ENCODE data around the gene ORAI2.
A peak's percentile ranks its signal among the peaks of the same experiment; 100 is the strongest.

The ORAI2 gene

GRCh38 chr7:102415685-102416225 lies 17.6 kb upstream of the ORAI2 start:
- DNase-seq (ENCODE audit: low spot score), result no peak

GRCh38 chr7:102416406-102416805 lies 17.0 kb upstream of the ORAI2 start:
- no peak for DNase-seq (ENCODE audit: low spot score)

GRCh38 chr7:102417105-102417504 lies 16.3 kb upstream of the ORAI2 start:
- no peak for DNase-seq (ENCODE audit: low spot score)

GRCh38 chr7:102418592-102418991 lies 14.8 kb upstream of the ORAI2 start:
- DNase-seq (ENCODE audit: low spot score), result no peak

DNA sequence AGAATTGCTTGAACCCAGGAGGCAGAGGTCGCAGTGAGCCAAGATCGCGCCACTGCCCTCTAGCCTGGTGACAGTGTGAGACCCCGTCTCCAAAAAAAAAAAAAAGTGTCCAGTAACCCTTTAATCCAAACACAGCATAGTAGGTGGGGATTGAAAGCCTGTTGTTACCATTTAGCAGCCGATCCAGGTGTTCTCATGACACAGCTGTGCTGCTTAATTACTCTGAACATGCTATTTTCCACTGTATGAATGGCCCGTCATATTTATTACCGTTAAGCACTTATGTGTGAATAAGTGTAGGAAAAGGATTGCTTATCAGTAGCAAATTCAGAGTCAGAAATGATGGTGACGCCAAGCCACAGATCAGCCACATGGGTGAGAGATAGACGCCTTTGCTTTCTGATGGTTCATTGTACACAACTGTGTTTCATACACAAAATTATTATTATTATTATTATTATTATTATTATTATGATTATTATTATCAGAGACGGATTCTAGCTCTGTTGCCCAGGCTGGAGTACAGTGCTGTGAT lies 11.6 kb upstream of the ORAI2 start:
- no peak for DNase-seq (ENCODE audit: low spot score)

DNA sequence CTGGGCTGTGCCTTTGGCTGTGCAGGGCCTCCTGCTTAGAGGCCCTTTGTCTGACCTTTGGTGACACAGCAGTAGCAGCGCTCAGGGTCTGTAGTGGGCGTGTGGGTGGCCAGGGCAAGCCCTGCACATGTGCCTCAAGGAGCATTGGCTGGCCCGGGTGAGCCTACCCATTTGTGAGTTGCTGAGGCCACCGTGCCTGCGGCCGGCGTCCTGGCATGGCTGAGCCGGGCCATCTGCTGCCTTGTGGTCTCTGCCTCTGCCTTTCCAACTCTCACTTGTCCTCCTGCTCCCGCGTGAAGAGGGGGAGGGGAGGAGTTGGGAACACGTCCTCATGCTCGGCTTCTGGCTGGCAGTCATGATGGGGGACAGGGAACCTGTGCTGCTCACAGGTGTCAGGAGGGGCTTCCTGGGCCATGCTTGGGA lies 9.2 kb upstream of the ORAI2 start:
- DNase-seq (ENCODE audit: low spot score), result no peak

DNA sequence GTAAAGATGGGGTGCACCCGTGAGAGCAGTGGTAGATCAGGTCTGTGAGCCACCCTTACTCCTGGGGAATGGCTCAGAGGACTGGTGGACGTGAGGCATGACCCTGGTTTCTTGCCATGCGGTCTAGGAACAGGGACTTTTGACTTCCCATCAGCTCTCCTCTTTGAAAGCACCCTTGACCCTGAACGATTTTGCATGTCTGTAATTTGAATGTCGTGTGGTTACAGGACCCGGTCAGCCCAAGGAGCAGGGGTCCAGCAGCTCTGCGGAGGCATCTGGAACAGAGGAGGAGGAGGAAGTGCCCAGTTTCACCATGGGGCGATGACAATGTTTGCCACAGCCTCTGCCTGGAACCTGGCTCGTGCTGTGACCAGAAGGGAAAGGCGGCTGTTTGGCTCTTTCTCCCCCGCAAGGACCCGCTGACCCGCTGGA lies 8.6 kb upstream of the ORAI2 start:
- no peak for DNase-seq (ENCODE audit: low spot score)

- DNase-seq (ENCODE audit: low spot score), result peak; percentile 37
Observed at GRCh38 chr7:102425639-102426267, 7.6 kb upstream of the ORAI2 start.

DNA sequence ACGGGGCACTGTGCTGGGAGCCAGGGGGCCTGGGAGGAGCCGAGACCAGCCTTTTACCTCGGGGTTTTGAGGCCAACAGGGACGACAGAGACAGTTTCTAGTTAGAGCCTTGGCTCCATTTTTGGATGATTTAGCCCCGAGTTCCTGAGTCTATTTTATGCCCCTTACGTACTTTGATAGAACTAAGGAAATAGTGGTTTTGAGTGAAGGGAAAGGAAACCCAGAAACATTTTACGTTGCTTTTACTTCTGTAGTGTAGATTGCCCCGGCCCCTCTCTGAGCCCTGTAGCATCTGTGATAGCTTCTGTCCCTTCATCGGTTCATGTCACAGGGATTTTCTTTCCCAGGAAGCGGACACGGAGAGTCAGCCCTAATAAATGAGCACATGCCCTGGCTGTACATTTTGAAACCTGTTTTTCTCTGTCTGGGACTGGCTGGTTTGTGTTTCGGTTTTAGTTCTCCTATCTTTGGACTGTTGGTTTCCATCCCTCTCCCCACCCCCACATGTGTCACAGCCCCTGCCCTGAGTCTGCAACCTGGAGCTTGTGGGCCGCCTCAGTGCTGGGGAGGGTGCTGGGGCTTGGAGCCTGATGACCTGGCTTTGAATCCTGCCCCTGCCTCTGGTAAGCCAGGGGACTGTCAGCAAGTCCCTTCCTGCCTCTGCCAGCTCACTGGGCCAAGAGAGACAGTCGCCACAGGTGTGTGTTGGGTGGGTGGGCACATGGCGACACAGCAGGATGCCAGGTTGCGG lies 6.9 kb upstream of the ORAI2 start:
- no peak for DNase-seq (ENCODE audit: low spot score)

DNA sequence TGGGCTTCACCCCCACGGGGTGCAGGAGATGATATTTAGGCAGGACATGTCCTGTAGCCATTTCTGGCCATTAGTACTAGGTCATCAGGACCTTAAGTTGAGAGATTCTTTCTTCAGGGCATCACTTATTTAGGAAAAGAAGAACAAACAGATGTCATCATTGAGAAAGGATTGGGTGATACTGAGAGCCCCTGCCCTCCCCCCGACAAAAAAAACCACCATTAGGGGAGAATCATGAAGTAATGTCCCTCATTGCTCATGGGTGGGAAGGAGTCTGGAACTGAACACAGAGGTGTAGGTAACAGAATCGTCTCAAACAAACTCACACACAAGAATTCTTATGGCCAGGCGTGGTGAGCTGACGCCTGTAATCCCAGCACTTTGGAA lies 6.4 kb upstream of the ORAI2 start:
- DNase-seq (ENCODE audit: low spot score), result no peak

DNA sequence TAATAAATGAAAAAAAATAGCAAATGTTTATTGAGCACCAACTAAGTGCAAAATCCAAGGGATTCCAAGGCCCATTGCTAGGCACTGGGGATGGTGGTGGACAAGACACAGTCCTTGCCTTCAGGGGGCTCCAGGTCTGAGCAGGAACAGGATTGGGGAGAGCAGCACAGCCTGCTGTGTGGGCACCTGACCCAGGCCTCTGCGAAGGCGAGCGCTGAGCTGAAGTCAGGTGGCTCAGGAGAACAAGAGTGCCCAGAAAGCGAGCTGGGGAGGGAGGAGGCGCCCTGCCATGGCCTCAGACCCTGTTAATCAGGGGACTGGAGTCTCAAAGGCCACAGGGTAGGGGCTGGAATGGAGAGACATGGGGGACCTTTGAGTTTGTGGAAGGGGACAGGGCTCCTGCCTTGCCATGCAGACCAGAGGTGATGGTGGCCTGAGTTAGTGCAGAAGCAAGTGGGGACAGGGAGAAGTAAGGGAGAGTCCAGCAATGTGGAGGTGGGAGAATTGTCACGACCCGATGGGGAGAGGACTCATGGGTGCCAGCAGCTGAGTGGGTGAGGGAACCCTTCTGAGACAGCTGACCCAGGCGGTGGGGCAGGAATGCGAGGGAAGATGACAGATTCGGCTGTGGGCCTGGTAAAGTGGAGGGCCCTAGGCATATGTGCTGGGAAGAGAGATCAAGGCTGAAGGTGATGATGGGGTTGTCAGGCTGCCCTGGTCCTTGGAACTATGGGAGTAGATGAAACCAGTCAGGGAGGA lies 4.1 kb upstream of the ORAI2 start:
- no peak for DNase-seq (ENCODE audit: low spot score)

GRCh38 chr7:102431617-102432298 lies 1.6 kb upstream of the ORAI2 start:
- DNase-seq (ENCODE audit: low spot score), result peak; percentile 85

DNA sequence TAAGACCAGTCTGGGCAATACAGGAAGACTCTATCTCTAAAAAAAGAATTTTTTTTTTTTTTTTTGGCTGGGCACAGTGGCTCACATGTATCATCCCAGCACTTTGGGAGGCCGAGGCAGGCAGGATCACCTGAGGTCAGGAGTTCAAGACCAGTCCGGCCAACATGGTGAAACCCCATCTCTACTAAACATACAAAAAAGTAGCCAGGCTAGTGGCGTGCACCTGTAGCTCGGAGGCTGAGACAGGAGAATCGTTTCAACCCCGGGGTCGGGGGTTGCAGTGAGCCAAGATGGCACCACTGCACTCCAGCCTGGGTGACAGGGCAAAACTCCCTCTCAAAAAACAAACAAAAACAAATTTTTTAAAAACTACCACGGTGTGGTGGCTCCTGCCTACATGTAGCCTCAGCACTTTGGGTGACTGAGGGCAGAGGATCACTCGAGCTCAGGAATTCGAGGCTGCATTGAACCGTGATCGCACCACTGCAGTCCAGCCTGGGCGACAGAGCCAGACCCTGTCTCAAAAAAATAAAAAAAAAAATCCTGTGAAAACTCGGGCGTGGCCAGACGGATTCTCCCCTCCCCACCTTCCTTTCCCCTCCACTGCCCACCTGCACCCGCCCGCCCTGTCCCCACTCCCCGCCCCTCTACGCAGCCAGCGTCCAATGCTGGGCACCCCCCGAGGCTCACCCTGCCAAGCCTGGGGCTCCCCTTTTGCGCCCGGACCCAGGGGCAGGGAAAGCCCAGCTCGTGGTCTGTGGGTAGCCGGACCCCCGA lies 745 bp upstream of the ORAI2 start:
- peak; percentile 40 for DNase-seq (ENCODE audit: low spot score)

DNA sequence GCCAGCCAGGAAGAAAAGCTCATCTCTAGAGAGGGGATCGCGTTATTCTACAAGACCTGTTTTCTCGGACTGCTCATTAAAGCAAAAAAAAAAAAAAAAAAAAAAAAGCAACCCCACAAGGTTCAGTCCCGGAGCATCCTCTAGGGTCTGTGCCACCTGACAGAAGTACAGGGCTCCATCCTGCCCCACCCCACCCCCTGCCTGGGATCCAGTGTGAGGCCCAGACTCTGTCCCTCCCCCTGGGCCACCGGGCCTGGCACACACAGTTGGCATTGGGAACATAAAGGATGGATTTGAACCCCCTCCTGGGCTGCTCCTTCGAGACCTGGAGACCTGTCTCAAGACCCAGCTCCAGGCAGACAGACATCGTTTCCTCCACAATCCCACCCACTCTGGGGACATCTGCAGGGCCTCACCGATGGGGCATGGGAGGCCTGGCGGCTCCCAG lies 688 bp downstream of the ORAI2 start:
- no peak for DNase-seq (ENCODE audit: low spot score)

GRCh38 chr7:102436118-102436517 lies 2.7 kb downstream of the ORAI2 start:
- no peak for DNase-seq (ENCODE audit: low spot score)

- peak; percentile 85 for DNase-seq (ENCODE audit: low spot score)
Observed at GRCh38 chr7:102439963-102440795, 6.8 kb downstream of the ORAI2 start.

GRCh38 chr7:102444961-102445673 lies 11.7 kb downstream of the ORAI2 start:
- DNase-seq (ENCODE audit: low spot score), result no peak

- DNase-seq (ENCODE audit: low spot score), result no peak
Observed at GRCh38 chr7:102445674-102446071, 12.3 kb downstream of the ORAI2 start.

- no peak for DNase-seq (ENCODE audit: low spot score)
Observed at GRCh38 chr7:102446387-102447156, 13.2 kb downstream of the ORAI2 start.
